AG08396 (cell line): ENCODE measurements around the gene ZBTB4.

Experiments
- DNase-seq: peaks from one replicate; pipeline ENCODE4 v3.0.0; 2012; ENCODE audit warnings: low spot score, mixed read lengths

The ZBTB4 gene

GRCh38 chr17:7419819-7420610, 59.4 kb downstream of the ZBTB4 start, which contains the start of gene SPEM1:
SPEM1 (plus strand) TSS chr17:7420324; CDS start chr17:7420385, 61 bp downstream.
- DNase-seq, result no peak

- DNase-seq, result no peak
Measured at GRCh38 chr17:7418472-7419152, 60.8 kb downstream of the ZBTB4 start.

- no peak for DNase-seq
Measured at GRCh38 chr17:7417056-7417655, 62.3 kb downstream of the ZBTB4 start.

- DNase-seq, result no peak
Measured at GRCh38 chr17:7416323-7416722, 63.1 kb downstream of the ZBTB4 start.

DNA sequence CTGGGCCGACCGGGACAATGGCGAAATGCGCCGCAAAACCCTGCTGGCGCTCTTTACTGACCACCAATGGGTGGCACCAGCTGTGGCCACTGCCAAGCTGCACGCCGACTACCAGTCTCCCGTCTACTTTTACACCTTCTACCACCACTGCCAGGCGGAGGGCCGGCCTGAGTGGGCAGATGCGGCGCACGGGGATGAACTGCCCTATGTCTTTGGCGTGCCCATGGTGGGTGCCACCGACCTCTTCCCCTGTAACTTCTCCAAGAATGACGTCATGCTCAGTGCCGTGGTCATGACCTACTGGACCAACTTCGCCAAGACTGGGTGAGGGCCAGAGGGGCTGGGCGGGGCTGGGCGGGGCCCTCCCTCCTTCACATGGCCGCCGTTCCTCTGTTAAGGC, 63.6 kb downstream of the ZBTB4 start:
- DNase-seq, result no peak

GRCh38 chr17:7414837-7415236, 64.6 kb downstream of the ZBTB4 start:
- DNase-seq, result no peak

DNA sequence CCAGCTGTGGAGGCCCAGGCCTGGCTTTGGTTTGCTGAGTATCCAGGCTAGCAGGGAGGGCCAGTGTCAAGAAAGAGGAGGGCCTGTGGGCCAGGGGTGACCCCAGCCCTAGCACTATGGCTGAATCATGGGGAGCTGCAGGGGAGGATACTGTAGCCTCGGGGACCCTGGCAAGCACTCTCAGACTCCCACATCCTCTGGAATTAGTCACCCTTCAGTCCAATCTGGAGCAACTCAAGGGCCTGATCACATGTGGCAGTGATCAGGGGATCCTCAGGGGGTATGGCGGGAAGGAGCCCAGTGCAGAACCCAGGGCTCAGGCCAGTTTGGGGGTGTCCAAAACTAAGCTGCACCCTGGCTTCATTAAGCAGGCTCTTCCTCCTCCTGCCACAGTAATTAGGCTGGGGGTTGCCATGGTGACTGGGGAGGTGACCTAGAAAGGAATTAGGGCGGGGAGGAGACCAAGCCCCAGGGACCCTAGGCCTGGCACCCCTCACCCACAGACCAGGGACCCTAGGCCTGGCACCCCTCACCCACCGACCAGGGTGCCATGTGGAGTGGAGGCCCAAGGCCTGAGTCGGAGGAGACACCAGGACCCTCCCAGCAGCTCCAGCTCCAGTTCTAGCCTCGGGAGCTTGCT, 66.0 kb downstream of the ZBTB4 start:
- DNase-seq, result peak; percentile 64

DNA sequence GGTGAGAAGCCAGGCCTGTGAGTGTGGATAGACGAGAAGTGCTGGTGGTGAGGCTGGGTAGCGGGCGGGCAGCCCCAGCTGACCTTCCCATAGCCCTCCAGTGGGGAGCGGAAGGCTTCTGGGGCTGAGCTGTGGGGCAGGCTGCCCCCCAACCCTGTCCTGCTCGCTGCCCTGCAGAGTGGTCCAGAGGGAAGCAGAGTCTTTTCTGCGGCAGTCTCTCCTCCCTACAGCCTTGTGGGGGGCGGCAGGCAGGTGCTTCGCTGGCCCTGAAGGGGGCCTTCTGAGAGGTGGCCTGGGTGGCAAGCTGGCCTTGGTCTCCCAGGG, 68.0 kb downstream of the ZBTB4 start:
- DNase-seq, result no peak

- no peak for DNase-seq
Measured at GRCh38 chr17:7410634-7411426, 68.6 kb downstream of the ZBTB4 start.

- no peak for DNase-seq
Measured at GRCh38 chr17:7409716-7410115, 69.7 kb downstream of the ZBTB4 start.
